HG03571 (cell line): ENCODE data around the gene ANXA11.
A peak's percentile ranks its signal among the peaks of the same experiment; 100 is the strongest.
"Not testable (repeated sequence)": the region's sequence is repeated elsewhere in the genome, so short reads cannot be mapped to it uniquely, and the experiment has no call there.

Experiments
- ATAC-seq: cut with Tn5 transposase; IDR thresholded peaks from one replicate; pipeline ENCODE4 v1.9.1; 2021; ENCODE audit not compliant: unreplicated experiment

The ANXA11 gene

DNA sequence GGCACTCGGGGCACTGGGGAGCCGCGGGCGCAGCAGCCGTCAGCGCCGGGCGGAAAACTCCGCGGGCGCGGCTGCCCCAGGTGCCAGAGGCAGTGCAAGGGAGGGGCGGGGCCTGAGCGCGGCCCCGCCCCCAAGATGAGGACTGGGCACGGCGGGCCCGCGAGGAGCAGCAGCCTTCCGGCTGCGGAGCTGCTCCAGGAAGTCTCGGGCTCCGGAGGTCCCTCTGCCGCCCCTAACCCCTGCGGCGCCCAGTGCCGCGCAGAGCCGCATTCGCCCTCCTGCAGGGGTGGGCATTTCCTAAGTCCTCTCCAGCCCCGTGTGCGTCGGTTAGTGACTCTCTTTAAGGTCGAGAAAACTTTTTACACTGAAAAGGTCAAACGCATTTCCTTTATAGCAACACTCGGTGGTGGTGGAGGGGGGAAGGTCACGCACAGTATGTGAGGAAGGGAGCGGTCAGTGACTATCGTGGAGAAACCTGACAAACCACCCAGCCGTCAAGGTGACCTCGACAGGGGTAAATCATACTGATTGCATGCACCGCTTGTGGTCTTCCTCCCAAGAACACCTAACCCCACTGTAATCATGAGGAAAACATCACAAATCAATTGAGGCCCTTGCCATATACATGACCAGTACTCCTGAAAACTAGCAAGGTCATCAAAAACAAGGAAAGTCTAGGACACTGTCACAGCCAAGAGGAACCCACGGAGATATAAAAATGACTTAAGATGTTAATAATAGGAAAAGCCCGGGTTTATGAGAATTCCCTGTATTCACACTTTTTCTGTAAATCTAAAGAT lies at the start of gene ANXA11:
TSS of gene ANXA11 (minus strand) at position 61 of the 800 bp plus-strand sequence. CDS start 32,676 bp downstream, outside the sequence.
- ATAC-seq: peak; percentile 90

DNA sequence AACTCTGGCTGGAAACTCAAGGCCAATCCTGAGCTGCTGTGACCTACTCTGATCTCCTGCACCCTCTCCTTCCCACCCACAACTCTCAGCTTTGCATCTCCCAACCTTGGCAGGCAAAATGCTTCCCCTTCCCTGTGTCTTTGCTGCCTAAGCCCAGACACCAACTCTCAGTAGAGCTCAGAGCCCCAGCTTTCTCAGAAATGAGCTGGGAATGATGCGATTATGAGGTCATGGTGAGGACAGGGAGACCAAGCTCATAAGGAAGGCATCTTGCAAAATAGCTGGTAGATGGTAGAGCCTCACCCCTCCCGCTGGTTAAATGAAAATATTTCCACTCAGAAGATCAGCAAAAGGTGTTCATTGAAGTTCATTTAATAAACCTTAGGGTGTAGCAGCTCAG lies 49.4 kb upstream of the ANXA11 start:
- not testable (repeated sequence) for ATAC-seq

DNA sequence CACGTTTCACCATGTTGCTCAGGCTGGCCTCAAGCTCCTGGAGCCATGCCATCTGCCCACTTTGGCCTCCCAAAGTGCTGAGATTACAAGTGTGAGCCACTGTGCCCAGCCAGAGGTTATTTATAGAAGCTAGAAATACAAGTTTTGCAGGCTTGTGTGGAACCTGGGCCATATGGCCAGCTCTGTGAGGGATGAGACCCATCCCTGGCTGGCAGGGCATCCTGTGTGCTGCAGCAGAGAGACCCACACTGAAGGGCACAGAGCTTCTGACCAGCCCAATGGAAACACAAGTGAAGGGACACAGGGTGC lies 48.6 kb upstream of the ANXA11 start:
- ATAC-seq: peak; percentile 13

DNA sequence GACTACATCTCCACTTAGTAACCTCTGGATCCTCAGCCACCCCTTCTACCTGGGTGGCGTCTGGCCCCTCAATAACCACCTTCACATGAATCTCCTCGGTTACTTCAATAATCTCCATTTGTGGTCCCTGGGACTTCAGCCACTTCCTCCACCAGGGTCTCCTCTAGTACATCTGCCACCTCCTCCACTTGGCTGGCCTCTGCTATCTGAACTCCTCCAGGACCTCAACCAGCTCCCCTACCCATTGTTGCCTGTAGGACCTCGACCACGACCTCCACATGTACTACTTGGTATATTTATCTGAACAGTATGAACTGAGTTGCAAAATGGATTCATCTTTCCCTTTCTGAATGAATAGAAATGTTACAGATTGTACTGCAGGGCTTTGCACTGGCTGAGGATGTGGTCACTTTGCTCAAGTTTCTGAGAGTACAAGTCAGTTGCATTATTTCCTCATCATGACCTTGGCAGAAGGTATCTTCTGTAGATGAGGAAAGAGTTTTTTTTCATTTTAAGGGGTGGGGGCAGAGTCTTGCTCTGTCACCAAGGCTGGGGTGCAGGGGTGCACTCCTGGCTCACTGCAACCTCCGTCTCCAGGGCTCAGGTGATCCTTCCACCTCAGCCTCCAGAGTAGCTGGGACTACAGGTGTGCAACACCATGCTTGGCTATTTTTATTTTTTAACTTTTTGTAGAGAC lies 48.1 kb upstream of the ANXA11 start:
- ATAC-seq: peak; percentile 91

DNA sequence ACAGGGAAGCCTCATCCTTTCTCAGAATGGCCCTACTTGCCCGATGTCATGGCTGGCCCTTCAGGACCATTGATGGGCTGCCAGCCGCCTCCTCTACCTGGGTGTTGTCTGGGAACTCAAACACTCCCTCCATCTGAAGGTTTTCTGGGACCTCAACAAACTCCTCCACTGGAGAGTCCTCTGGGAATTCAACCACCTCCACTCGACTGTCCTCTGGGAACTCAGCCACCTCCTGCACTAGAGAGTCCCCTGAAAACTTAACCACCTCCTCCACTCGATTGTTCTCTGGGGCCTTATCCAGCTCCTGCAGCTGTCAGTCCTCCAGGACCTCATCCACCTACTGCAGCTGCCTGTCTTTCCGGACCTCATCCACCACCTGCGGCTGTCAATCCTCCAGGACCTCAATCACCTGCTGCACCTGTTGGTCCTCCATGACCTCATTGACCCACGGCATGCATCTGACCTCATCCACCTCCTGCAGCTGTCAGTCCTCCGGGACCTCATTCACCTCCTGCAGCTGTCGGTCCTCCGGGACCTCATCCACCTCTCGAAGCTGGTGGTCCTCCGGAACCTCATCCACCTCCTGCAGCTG lies 47.1 kb upstream of the ANXA11 start:
- ATAC-seq: no peak

DNA sequence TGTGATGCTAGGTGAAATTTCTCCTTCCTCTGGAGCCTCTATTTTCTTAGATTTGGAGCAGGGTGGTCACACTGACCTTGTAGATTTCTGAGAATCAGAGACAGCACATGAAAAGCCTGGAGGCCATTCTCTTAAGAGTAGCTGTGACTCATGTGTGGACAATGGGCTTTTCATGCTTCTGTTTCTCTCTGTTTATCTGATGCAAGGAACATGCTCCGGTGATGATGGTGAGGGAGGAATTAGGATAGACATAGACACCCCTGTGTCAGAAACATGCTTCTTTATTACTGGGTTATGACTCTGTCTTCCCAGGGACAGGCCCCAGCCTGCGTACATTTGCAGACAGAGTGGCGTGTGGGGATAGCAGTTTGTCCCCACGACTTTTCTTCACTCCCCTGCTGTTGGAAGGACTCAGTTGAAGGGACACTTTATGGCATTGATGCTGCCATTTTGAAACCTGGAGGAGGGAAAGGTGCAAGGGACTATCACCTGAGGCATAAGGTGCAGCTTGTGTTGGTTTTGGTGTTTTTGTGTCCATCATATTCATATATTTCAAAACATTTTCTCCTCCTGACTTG lies 46.5 kb upstream of the ANXA11 start:
- ATAC-seq: not testable (repeated sequence)

DNA sequence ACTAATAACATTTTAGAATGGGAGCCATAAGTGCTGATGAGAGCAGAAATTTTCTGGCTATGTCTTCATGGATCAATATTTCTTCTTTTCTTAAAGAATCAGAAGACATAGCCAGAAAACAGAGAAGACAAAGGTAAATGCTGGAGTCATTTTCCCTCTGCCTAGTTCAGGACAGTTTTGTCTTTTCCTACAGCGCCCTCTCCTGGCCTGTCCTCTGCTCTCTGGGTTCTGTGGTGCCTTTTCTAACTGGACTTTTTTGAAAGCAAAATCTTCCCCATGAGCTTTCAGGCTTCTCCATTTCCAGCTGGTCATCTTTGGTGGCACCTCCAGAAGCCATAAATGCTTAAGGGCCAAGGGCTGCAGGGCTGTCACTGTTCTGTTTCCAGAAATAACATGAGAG lies 45.1 kb upstream of the ANXA11 start:
- not testable (repeated sequence) for ATAC-seq

DNA sequence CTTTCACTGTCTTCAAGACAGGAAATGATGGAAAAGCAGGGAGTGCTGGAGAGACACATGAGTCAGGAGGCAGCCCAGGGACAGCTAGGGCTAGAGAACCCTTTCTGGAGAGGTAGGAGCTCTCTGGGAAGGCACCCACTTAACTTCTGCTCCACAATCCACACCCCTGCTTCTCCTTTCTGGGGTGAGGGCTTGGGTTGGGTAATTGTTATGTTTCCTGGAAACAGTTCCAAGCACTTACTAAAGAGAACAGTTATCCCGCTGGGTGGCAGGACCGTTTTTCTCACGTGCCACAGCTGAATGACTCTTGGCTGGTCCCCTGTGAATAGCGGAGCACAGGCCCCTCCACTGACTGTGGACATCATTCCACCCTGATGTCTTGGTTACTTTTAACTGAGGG lies 44.6 kb upstream of the ANXA11 start:
- not testable (repeated sequence) for ATAC-seq

DNA sequence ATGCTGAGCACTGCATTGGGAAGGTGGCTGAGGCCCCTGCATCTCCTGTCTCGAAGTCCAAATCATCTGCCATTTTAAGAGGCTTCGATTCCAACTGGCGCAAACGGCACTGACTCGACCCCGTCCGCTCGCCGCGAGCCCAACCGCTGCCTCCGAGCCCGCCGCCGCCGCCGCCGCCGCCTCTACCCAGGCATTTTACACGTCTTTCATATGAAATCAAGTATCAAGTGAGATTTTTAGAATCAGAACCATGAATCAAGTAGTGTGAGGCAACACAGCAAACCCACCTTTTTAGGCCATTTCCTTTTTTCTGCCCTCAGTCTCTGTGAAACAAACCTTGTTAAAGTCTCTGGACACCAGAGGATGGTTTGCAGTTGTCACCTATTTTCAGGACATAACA lies 42.3 kb upstream of the ANXA11 start:
- not testable (repeated sequence) for ATAC-seq

DNA sequence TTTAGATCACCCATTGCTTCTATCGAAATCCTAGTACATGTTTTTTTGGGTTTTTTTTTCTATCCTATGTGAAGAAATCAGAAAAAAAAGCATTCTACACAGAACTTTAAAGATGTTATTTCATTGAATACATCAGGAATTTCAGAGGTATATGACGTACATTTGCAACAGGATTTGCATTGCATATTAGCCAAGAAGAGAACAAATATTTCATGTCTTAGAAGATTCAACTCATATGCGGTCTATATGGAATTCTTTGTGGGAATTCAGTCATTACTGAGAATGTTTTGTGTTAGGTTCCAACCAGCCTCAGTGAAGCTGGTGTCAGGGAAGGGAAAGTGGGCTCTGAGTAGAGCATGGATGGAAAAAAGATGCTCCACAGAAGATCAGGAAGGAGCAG lies 39.0 kb upstream of the ANXA11 start:
- ATAC-seq: not testable (repeated sequence)

DNA sequence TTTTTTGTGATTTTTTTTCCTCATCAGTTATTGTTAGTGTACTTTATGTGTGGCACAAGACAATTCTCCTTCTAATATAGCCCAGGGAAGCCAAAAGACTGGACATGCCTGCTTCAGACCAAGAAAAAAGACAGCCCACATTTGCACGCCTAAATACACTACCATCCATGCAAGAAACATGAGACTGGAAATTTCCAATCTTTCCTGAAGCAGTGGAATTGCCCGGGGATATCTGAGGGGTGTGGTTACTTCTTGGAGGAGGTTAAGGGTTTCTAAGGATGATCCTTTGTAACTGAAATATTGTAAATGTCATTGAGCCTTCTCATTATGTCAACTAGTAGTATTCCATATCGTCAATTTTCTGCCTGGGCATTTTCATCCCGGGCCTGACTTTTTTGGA lies 37.0 kb upstream of the ANXA11 start:
- ATAC-seq: not testable (repeated sequence)

DNA sequence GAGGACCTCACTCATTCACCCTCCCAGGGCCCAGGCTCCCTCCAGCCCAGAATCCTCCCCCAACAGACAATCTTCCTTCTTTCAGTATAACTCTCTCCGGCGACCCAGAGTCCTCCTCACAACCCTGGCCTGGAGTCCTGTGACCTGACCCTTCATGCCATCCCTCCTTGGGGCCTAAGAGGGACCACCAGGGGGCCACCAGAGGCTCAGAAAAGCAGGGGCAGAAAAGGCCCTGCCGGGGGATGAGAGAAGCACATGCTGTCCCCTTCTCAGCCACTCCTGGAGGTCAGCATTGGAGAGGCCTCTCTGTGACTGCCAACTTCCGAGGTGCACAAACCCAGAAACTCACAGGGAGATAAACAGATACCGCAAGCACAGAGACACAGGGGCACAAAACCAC lies 31.1 kb upstream of the ANXA11 start:
- not testable (repeated sequence) for ATAC-seq

DNA sequence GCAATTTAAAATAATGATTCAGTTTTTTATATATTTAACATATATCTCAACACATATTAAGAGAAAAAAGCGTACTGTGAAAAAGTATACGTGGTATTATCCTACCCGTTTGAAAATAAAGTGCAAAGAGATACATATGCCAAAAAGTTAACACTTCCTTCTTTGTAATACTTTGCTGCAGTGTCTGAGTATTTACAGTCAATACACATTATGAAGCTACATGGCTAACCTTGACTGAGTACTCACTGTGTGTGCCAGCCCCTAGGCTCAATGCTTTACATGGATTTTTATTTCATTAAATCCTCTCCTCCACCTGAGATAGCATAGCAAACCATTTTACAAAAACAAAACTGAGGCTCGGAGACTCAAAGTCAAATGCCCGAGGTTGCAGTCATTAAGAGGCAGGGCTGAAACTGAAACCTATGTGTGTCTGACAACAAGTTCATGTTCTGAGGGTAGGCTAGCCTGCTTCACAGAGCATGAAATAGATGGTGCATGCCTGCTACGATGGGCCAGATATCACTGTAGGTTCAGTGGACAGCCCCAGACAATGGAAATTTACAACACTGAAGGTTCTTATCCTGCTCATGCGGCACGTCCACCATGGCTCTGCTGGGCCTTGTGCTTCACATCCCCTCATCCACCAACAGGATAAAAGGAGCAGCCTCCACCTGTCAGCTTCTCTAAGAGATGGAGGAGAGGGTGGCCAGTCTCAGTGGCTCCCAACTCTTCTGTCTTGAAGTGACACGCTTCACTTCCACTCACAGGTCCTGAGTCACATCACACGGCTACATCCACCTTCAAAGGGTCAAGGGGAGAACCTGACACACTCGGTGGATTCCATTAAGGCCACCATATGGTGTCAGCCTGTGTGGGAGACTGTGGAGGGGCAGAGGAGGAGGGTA lies 29.2 kb upstream of the ANXA11 start:
- peak; percentile 100 for ATAC-seq

DNA sequence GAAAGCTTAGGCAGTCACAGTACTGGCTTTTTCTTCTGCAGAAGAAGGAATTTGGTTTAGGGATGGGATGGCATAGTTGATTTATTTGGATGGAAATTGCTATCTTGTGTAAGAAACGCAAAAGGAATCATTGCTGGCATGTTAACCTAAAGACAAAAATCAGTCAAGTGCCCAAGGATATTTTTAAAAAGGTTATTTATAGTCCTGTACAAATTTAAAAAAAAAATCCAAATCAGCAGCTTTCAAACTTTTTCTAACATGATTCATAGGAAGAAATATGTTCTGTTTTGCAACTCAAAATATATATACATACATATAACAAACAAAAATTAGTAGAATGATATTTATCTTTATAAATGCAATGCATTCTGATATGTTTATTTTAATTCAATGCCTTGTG lies 28.5 kb upstream of the ANXA11 start:
- ATAC-seq: not testable (repeated sequence)

DNA sequence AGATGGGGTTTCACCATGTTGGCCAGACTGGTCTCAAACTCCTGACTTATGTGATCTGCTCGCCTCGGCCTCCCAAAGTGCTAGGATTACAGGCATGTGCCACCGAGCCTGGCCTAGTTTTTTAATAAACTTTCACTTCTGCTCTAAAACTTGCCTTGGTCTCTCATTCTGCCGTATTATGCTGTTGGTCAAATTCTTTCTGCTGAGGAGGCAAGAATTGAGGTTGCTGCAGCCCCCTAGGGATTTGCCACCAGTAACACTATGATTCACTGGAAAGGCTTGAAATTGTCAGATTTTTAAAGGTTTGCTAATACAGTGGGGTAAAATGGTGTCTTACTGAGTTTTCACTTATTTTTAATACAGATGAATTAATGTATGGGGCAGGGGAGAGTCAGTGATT lies 21.4 kb upstream of the ANXA11 start:
- not testable (repeated sequence) for ATAC-seq

DNA sequence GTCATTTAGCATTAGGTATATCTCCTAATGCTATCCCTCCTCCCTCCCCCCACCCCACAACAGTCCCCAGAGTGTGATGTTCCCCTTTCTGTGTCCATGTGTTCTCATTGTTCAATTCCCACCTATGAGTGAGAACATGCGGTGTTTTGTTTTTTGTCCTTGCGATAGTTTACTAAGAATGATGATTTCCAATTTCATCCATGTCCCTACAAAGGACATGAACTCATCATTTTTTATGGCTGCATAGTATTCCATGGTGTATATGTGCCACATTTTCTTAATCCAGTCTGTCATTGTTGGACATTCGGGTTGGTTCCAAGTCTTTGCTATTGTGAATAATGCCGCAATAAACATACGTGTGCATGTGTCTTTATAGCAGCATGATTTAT lies 17.7 kb upstream of the ANXA11 start:
- ATAC-seq: not testable (repeated sequence)

DNA sequence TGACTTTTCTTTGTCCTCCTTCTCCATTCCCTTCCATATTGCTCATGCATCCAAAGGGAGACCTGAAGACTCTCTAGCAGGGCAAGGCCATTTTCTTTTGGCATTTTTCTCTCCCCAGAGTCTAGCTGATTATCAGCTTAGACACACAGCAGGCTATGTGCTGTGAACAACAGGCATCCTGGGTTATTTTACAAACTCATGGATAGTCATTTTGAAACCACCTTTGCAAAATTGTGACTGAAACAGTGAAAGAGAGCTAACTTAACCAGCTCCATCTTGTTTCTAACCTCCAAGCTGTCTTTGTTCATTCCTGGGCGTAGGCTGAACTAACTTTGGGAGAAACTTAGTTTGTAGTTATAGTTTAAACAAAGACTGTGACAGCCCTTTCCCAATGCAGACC lies 13.5 kb upstream of the ANXA11 start:
- peak; percentile 92 for ATAC-seq

DNA sequence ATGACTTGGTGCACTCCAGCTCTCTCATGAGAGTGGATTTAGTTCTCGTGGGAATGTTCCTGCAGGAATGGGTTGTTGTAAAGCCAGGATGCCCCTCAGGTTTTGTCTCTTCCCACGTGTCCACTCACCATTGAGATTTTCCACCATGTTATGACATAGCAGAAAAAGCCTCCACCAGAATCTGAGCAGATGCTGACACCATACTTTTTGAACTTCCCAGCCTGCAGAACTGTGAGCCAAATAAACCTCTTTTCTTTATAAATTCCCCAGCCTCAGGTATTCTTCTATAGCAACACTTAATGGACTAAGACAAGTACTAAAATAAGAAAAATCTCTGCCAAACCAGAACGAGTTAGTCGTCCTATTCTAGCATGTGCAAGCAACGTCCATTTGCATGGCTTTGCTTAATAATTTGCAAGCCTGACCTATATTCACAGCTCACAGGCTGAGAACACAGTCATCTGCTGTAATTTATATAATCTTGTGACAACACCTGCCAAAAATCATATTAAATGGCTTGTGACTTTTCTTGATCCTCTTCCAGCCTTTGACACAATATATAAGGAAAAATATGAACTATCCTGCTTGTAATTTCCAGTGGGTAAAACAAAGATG lies 9.1 kb upstream of the ANXA11 start:
- not testable (repeated sequence) for ATAC-seq

DNA sequence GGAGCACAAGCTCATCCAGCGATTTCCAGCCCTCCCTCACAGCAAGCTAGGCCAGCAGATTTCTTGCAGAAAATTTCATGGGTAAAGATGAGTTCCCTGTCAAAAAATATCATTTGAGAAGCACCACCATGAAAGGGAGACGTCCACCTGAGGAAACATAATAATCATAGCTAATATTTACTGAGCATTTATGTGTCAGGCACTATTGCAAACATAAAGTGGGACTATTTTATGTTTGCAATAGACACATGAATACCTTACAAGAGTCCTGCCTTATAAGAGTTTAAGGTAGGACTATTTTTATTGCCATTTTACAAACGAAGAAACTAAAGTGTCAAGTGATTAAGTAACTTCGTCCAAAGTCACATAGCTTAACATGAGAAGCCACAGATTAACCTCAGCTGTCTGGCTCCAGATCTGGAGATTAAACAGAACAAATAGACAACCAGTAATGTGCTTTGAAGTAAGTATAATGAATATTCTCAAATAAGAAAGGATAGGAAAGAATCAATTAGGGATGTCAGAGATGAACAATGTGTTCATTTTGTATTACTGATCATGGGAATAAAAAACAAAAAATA lies 7.3 kb upstream of the ANXA11 start:
- not testable (repeated sequence) for ATAC-seq

DNA sequence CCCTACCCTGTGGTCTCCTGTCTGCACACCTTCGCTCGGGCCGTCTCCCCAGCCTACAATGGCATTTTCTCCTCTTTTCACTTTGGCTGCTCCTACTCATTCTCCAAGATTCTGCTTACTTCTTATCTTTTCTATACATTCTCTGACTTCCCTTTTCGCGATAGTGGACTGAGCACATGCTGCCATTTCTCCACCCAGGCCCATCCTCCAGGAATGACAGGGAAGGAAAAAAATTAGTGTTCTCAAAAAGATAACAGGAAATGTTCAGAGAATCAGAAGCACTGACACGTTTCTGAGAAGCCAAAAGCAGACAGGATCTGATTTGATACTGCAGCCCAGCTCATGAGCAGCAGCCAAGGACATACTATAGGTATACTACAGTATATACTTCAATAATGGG lies 6.4 kb upstream of the ANXA11 start:
- no peak for ATAC-seq
